Ascending aorta (tissue), 2 donors: Measurements from ENCODE around the gene LAMA2. TPM values are rescaled to one million over a fixed set of nuclear protein-coding genes. Genes with fewer than 3 reads are reported as not detected.

Experiments used
- DNase-seq, 2 donors: peaks; one replicate each; pipeline ENCODE4 v3.0.0-alpha.2; 2019; ENCODE audit warnings: low spot score in 2 of 2
- H3K27ac ChIP-seq, 2 donors: fragments of 200-600 bp; sonication (generic); one replicate each; pipeline ENCODE4 v1.5.1; 2016 to 2017; ENCODE audit warnings: mild to moderate bottlenecking in 1 of 2
- H3K27me3 ChIP-seq: fragments of 200-600 bp; sonication (generic); one replicate; pipeline ENCODE4 v1.5.1; 2017
- H3K36me3 ChIP-seq, 2 donors: fragments of 200-600 bp; sonication (generic); one replicate each; pipeline ENCODE4 v1.5.1; 2016
- H3K4me1 ChIP-seq, 2 donors: fragments of 200-600 bp; sonication (generic); one replicate each; pipeline ENCODE4 v1.5.1; 2016 to 2017; ENCODE audit warnings: mild to moderate bottlenecking in 1 of 2
- H3K4me3 ChIP-seq, 2 donors: fragments of 200-600 bp; sonication (generic); one replicate each; pipeline ENCODE4 v1.5.1; 2016 to 2017; ENCODE audit warnings: mild to moderate bottlenecking in 1 of 2
- H3K9me3 ChIP-seq, 2 donors: fragments of 200-600 bp; sonication (generic); one replicate each; pipeline ENCODE4 v1.5.1; 2016
- intact Hi-C: fragments of 100-400 bp; cut with DNase I; formaldehyde crosslinking; loops from one replicate; pipeline ENCODE4 v1.15.1; 2023
- total RNA-seq: library from RNA; depleted of rRNA; stranded (reverse); fragments of >200 nt; gene quantifications from one replicate; pipeline ENCODE4 v1.1.0, GENCODE V29; 2016
- TF ChIP-seq, protein P1 (sequence below), 3 experiments: fragments of 200-600 bp in 2 of 3; fragments of 450-650 bp in 1 of 3; sonication (generic) in 2 of 3; IDR thresholded peaks; one replicate each; pipeline ENCODE4 v1.5.1; 2016 to 2019; ENCODE audit warnings: antibody characterized with exemption in 3 of 3, mild to moderate bottlenecking in 1 of 3, moderate library complexity in 1 of 3

LAMA2 gene
- total RNA-seq, 1 donor from 2014 or later, result 45.2 TPM

DNA sequence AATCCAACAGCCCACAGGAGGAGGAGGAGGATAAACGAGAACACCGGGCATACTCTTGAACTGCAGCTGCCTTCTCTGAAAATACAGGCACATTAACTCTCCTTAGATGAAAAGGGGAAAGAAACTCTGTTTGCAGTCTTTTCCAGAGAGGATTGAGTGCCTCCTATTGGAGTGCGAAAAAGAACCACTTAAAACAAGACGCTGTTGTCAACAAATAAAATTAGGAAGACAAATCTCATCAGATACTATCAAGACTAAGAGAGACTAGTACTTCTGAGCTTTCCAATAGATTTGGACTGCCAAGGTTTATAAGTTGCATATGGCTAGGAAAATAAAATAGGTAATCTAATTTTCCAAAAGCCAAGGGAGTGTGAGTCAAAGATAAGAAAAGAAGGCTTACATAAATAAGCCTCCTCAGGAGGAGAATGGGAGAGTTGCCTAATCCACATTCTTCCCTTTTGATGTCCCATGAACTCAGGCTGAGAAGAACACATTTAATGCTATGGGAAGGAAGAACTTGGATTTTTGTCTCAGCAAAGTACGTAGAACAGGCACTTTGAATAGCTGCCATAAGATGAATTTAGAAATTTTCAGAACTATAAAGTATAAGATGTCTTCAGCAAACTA is 672.4 kb downstream of the LAMA2 start:
- Histone ChIP-seq H3K4me3 (no peak overlapping the region), H3K4me1 (no peaks in the 10 kb centered on the region), H3K9me3 (no peaks in the 10 kb centered on the region), H3K36me3 (no peaks in the 10 kb centered on the region), H3K27me3 (no peaks in the 10 kb centered on the region), H3K27ac (no peak overlapping the region)
- no peak for DNase-seq
- intact Hi-C loops, result no loop called here
- TF ChIP-seq, protein P1, sequence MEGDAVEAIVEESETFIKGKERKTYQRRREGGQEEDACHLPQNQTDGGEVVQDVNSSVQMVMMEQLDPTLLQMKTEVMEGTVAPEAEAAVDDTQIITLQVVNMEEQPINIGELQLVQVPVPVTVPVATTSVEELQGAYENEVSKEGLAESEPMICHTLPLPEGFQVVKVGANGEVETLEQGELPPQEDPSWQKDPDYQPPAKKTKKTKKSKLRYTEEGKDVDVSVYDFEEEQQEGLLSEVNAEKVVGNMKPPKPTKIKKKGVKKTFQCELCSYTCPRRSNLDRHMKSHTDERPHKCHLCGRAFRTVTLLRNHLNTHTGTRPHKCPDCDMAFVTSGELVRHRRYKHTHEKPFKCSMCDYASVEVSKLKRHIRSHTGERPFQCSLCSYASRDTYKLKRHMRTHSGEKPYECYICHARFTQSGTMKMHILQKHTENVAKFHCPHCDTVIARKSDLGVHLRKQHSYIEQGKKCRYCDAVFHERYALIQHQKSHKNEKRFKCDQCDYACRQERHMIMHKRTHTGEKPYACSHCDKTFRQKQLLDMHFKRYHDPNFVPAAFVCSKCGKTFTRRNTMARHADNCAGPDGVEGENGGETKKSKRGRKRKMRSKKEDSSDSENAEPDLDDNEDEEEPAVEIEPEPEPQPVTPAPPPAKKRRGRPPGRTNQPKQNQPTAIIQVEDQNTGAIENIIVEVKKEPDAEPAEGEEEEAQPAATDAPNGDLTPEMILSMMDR (IDR thresholded peaks at IDR 0.05), result no peak

DNA sequence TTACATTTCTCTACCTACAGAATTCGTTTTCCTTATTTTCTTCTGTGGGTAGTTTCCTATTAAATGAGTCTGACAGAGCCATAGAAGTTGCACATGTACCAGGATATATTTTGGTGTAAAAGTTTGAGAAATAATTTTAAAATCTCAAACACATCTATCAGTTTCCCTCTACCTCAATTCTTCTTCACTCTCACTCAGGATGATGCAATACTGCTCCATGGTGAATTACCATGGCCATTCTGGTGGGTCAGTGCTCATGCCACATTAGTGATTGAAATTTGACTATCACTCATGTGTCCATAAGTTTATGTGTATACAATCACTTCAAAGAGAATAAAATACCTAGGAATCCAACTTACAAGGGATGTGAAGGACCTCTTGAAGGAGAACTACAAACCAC is 675.3 kb downstream of the LAMA2 start:
- DNase-seq, result no peak

DNA sequence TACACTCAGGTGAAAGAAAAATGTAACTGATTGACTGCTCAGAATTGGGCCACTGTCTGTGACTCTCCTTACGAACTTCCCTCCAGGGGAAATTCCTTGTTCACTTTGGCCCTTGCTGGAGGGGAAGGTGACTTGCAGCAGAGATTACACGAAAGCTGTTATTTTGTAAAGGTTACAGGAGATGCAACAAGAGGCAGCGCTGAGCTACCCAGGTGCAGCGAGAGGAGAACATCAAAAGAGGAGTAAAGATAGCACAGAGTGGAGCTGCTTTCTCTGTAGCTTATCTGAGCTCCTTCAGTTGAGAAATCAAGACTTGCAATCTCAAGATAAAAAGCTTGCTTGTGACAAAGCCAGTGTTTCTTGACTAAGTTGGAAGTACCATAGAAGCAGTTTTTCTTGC is 682.4 kb downstream of the LAMA2 start:
- intact Hi-C loops, result no loop called here
- DNase-seq, result no peak

More for the DNA sequence above, 675.3 kb downstream of the LAMA2 start:
- Histone ChIP-seq H3K4me1 (no peaks in the 10 kb centered on the region), H3K27me3 (no peaks in the 10 kb centered on the region), H3K4me3 (no peak overlapping the region), H3K27ac (no peak overlapping the region), H3K36me3 (no peaks in the 10 kb centered on the region), H3K9me3 (no peaks in the 10 kb centered on the region)
- intact Hi-C loops, result no loop called here
- TF ChIP-seq, protein P1 (IDR thresholded peaks at IDR 0.05), result no peak

GRCh38 chr6:129565811-129566210 is 682.9 kb downstream of the LAMA2 start:
- Histone ChIP-seq H3K4me3 (no peak overlapping the region), H3K27me3 (no peaks in the 10 kb centered on the region), H3K36me3 (no peaks in the 10 kb centered on the region), H3K4me1 (no peaks in the 10 kb centered on the region), H3K27ac (no peak overlapping the region), H3K9me3 (no peaks in the 10 kb centered on the region)
- TF ChIP-seq, protein P1 (IDR thresholded peaks at IDR 0.05), result no peak
- intact Hi-C loops, result no loop called here
- no peak for DNase-seq

More for the DNA sequence above, 682.4 kb downstream of the LAMA2 start:
- no peak overlapping the region for H3K4me3 ChIP-seq
- H3K36me3 ChIP-seq, result no peaks in the 10 kb centered on the region
- TF ChIP-seq, protein P1 (IDR thresholded peaks at IDR 0.05), result no peak
- H3K4me1 ChIP-seq, result no peaks in the 10 kb centered on the region
- H3K27ac ChIP-seq, result no peak overlapping the region
- no peaks in the 10 kb centered on the region for H3K27me3 ChIP-seq
- H3K9me3 ChIP-seq, result no peaks in the 10 kb centered on the region
